HUES64 (cell line): Measurements from ENCODE around the gene ITGB8.

Source experiments
- H3K27ac ChIP-seq: 2 replicates; pipeline ENCODE4 v1.7.0; 2013; ENCODE audit warnings: low read depth, low read length, inconsistent platforms
- H3K27me3 ChIP-seq: 2 replicates; pipeline ENCODE4 v1.6.1; 2013; ENCODE audit warnings: mild to moderate bottlenecking, low read length; ENCODE audit not compliant: insufficient read depth
- H3K36me3 ChIP-seq: 2 replicates; pipeline ENCODE4 v1.6.1; 2013; ENCODE audit warnings: mild to moderate bottlenecking, low read length; ENCODE audit not compliant: insufficient read depth
- H3K4me1 ChIP-seq: 2 replicates; pipeline ENCODE4 v1.6.1; 2013; ENCODE audit warnings: mild to moderate bottlenecking, low read length, moderate library complexity; ENCODE audit not compliant: insufficient read depth
- H3K4me3 ChIP-seq: 2 replicates; pipeline ENCODE4 v1.5.1; 2013; ENCODE audit warnings: mild to moderate bottlenecking, low read length, moderate library complexity
- H3K9ac ChIP-seq: 2 replicates; pipeline ENCODE4 v1.6.1; 2013; ENCODE audit warnings: mild to moderate bottlenecking, low read depth, low read length
- H3K9me3 ChIP-seq: 2 replicates; pipeline ENCODE4 v1.6.1; 2013; ENCODE audit warnings: low read depth, low read length; ENCODE audit not compliant: insufficient read depth
- WGBS: fragments of 150-250, 120-280 bp; methylation state at CpG from one replicate; pipeline ENCODE4 v1.1.7; 2013; ENCODE audit warnings: missing lambda C conversion rate; 5-methylcytosine and 5-hydroxymethylcytosine counted together

ITGB8 gene

DNA sequence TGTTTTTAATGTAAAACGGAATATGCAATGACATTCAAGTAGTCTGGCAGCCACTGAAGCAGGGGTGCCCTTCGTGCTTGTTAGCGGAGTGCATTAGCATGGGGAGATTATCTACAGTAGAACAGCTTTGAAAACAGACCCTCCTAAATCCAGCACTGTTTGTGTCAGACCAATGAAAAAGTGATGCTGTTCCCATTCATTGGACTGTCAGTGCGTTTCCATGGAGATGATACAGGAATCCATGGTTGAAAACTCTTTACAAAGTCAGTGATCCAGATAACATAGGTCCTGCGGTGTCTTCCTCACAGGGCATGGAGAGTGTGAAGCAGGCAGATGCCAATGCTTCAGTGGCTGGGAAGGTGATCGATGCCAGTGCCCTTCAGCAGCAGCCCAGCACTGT is 73.6 kb downstream of the ITGB8 start:
- no peaks in the 10 kb centered on the region; the same call in 1 of the 2 replicates for H3K36me3 ChIP-seq
- WGBS, result 97% methylated on average over 6 of the region's 6 CpGs
- no peaks in the 10 kb centered on the region for H3K4me1 ChIP-seq
- H3K27me3 ChIP-seq, result no peaks in the 10 kb centered on the region
- H3K9me3 ChIP-seq, result no peaks in the 10 kb centered on the region
- no peak overlapping the region for H3K4me3 ChIP-seq
- H3K9ac ChIP-seq, result no peak overlapping the region
- H3K27ac ChIP-seq, result no peak overlapping the region

GRCh38 chr7:20407585-20408466 is 77.1 kb downstream of the ITGB8 start:
- WGBS, result 75% methylated on average over 5 of the region's 5 CpGs
- H3K27me3 ChIP-seq, result no peaks in the 10 kb centered on the region
- H3K4me3 ChIP-seq, result no peak overlapping the region
- H3K9me3 ChIP-seq, result no peaks in the 10 kb centered on the region
- peaks cover 6% of the 10 kb centered on the region; the same call in 1 of the 2 replicates for H3K36me3 ChIP-seq
- H3K9ac ChIP-seq, result no peak overlapping the region
- no peaks in the 10 kb centered on the region for H3K4me1 ChIP-seq
- H3K27ac ChIP-seq, result no peak overlapping the region

- 95% methylated on average over 2 of the region's 2 CpGs for WGBS
- Histone ChIP-seq H3K9ac (no peak overlapping the region), H3K27me3 (no peaks in the 10 kb centered on the region), H3K36me3 (peaks cover 6% of the 10 kb centered on the region; the same call in 1 of the 2 replicates), H3K4me3 (no peak overlapping the region), H3K27ac (no peak overlapping the region), H3K9me3 (no peaks in the 10 kb centered on the region), H3K4me1 (no peaks in the 10 kb centered on the region)
These were observed 77.7 kb downstream of the ITGB8 start for GRCh38 chr7:20408467-20408826.

GRCh38 chr7:20409961-20410360 is 79.3 kb downstream of the ITGB8 start:
- no peak overlapping the region for H3K27ac ChIP-seq
- H3K4me3 ChIP-seq, result no peak overlapping the region
- H3K9me3 ChIP-seq, result no peaks in the 10 kb centered on the region
- H3K27me3 ChIP-seq, result no peaks in the 10 kb centered on the region
- 93% methylated on average over 4 of the region's 5 CpGs for WGBS
- H3K9ac ChIP-seq, result no peak overlapping the region
- H3K36me3 ChIP-seq, result peaks cover 6% of the 10 kb centered on the region; the same call in 1 of the 2 replicates
- no peaks in the 10 kb centered on the region for H3K4me1 ChIP-seq

- no peaks in the 10 kb centered on the region for H3K9me3 ChIP-seq
- 93% methylated on average over 2 of the region's 2 CpGs for WGBS
- H3K4me1 ChIP-seq, result no peaks in the 10 kb centered on the region
- no peak overlapping the region for H3K27ac ChIP-seq
- no peak overlapping the region for H3K4me3 ChIP-seq
- no peak overlapping the region for H3K9ac ChIP-seq
- peaks cover 6% of the 10 kb centered on the region; the same call in 1 of the 2 replicates for H3K36me3 ChIP-seq
- H3K27me3 ChIP-seq, result no peaks in the 10 kb centered on the region
These were observed 80.7 kb downstream of the ITGB8 start for GRCh38 chr7:20411372-20411771.

GRCh38 chr7:20412032-20412431 is 81.3 kb downstream of the ITGB8 start:
- Histone ChIP-seq H3K27ac (no peak overlapping the region), H3K4me3 (no peak overlapping the region), H3K27me3 (no peaks in the 10 kb centered on the region), H3K9me3 (no peaks in the 10 kb centered on the region), H3K9ac (no peak overlapping the region), H3K4me1 (no peaks in the 10 kb centered on the region), H3K36me3 (peaks cover 6% of the 10 kb centered on the region; the same call in 1 of the 2 replicates)
- 100% methylated on average over 1 of the region's 1 CpG for WGBS

DNA sequence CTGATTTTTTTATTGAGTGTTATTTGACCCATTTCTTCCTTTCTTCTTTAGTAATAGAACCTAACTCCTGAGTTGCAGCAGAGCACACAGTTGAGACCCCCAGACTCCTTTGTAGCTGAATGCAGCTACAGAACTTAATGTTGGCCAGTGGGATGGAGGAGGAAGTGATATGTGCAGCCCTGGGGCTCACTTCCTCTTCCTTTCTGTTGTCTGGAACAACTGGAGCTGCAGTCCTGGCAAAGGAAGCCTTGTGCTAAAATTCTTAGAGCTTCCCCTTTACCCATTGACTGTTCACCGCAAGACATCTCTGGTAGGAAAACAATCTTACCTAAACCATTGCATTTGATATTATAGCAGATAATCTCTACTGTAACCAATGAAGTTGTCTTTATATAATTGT is 86.6 kb downstream of the ITGB8 start:
- Histone ChIP-seq H3K4me1 (no peaks in the 10 kb centered on the region), H3K27me3 (no peaks in the 10 kb centered on the region), H3K9ac (no peak overlapping the region), H3K4me3 (no peak overlapping the region), H3K27ac (no peak overlapping the region), H3K36me3 (no peaks in the 10 kb centered on the region), H3K9me3 (no peaks in the 10 kb centered on the region)
- 100% methylated on average over 1 of the region's 1 CpG for WGBS

DNA sequence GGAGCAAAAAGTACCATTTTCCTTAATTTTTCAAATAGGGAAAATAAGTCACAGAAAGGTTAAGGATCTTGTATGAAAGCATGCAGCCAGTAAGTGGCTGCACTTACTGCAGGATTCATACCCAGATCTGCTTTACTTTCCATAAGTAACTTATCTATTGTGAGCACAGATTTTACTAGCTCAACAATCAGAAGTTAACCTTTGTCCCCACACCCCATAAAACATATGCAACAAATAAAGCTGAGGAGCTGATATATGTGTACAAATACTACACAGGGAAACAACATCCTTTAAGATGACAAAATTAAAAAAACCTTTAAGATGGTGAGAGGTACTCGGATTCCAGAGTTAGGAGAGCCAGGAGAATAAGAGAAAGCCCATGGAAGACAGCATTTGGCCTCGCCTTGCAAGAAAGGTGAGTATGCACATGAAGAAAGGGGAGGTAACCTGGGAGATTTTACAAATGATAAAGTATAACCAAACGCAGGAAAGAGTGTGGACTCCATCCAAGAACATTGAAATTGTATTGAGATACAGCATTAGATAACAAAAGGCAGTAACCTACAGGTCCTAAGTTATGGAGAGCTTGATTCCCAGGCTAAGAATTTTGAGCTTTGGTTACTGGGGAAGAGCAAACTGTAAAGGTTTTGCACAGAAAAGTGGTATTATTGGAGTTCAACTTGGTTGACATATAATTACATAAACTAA is 87.1 kb downstream of the ITGB8 start:
- H3K9ac ChIP-seq, result no peak overlapping the region
- 83% methylated on average over 3 of the region's 3 CpGs for WGBS
- H3K27me3 ChIP-seq, result no peaks in the 10 kb centered on the region
- no peaks in the 10 kb centered on the region for H3K9me3 ChIP-seq
- H3K4me1 ChIP-seq, result no peaks in the 10 kb centered on the region
- H3K4me3 ChIP-seq, result no peak overlapping the region
- no peaks in the 10 kb centered on the region for H3K36me3 ChIP-seq
- H3K27ac ChIP-seq, result no peak overlapping the region

DNA sequence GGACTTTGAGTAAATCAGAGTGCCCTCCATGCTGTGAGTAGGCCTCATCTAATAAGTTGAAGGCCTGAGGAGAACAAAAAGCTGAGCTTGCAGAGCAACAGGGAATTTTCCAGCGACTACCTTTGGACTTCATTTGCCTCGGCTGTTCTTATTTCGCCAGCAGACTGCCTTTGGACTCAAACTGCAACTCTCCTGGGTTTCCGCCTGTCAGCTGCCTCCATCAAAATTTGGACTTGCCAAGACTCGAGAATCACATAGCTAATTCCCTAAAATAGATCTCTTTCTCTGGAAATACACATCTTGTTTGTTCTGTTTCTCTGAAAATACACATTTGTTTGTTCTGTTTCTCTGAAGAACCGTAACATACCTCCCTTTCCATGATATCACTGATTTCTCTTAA is 93.8 kb downstream of the ITGB8 start:
- Histone ChIP-seq H3K36me3 (no peaks in the 10 kb centered on the region), H3K4me3 (no peak overlapping the region), H3K9me3 (no peaks in the 10 kb centered on the region), H3K27ac (no peak overlapping the region), H3K27me3 (no peaks in the 10 kb centered on the region), H3K9ac (no peak overlapping the region), H3K4me1 (no peaks in the 10 kb centered on the region)
- WGBS, result 93% methylated on average over 6 of the region's 6 CpGs

DNA sequence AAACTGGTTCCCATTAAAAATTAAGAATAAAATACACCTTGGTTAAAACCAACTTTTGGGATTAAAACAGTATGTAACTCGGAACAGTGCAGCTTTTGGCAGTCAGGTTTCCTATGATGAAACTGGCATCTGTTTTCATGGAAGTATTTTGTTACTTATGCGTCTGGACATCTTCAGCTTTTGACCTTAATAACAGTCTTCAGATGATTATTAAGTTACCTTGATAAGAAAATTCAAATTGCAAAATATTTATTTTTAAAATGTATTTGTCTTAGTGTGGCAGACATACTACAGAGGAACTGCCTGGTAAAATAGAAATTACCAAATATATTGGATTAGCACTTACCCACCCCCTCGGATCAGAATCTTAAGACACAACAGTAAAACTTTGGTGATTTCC is 100.0 kb downstream of the ITGB8 start:
- Histone ChIP-seq H3K27ac (no peak overlapping the region), H3K9me3 (no peaks in the 10 kb centered on the region), H3K4me3 (no peak overlapping the region), H3K4me1 (no peaks in the 10 kb centered on the region), H3K27me3 (no peaks in the 10 kb centered on the region), H3K36me3 (no peaks in the 10 kb centered on the region), H3K9ac (no peak overlapping the region)
- 81% methylated on average over 1 of the region's 3 CpGs for WGBS

GRCh38 chr7:20431146-20431545 is 100.4 kb downstream of the ITGB8 start:
- Histone ChIP-seq H3K4me1 (no peaks in the 10 kb centered on the region), H3K36me3 (no peaks in the 10 kb centered on the region), H3K9ac (no peak overlapping the region), H3K4me3 (no peak overlapping the region), H3K9me3 (no peaks in the 10 kb centered on the region), H3K27ac (no peak overlapping the region), H3K27me3 (no peaks in the 10 kb centered on the region)
- 90% methylated on average over 2 of the region's 2 CpGs for WGBS
